Aorta (tissue), 5 donors: ENCODE data around the gene CD37. TPM values are rescaled to one million over a fixed set of nuclear protein-coding genes. Genes with fewer than 3 reads are reported as not detected.

Experiments
- ATAC-seq: fragments of 200-7000 bp; cut with Tn5 transposase; one replicate; pipeline ENCODE4 v1.9.1; 2022; ENCODE audit warnings: moderate library complexity; ENCODE audit not compliant: low FRiP score
- DNase-seq, 2 donors: peaks; one replicate each; pipeline ENCODE4 v3.0.0-alpha.2; 2020
- H3K27ac ChIP-seq, 2 donors: one replicate each; pipeline ENCODE4 v1.5.1; 2013; ENCODE audit warnings: low read length in 2 of 2, mild to moderate bottlenecking in 2 of 2, moderate library complexity in 2 of 2, control low read depth in 1 of 2, inconsistent platforms in 1 of 2, low read depth in 1 of 2
- H3K27me3 ChIP-seq, 2 donors: one replicate each; pipeline ENCODE4 v1.6.1; 2013; ENCODE audit warnings: control low read depth in 1 of 2, low read length in 1 of 2, mild to moderate bottlenecking in 1 of 2, moderate library complexity in 1 of 2; ENCODE audit not compliant: insufficient read depth in 2 of 2, control insufficient read depth in 1 of 2
- H3K36me3 ChIP-seq, 2 donors: one replicate each; pipeline ENCODE4 v1.6.1; 2013; ENCODE audit warnings: control low read depth in 1 of 2, low read length in 1 of 2, mild to moderate bottlenecking in 1 of 2; ENCODE audit not compliant: insufficient read depth in 2 of 2, control insufficient read depth in 1 of 2
- H3K4me1 ChIP-seq, 2 donors: one replicate each; pipeline ENCODE4 v1.6.1; 2013; ENCODE audit warnings: low read length in 2 of 2, control low read depth in 1 of 2, mild to moderate bottlenecking in 1 of 2, moderate library complexity in 1 of 2; ENCODE audit not compliant: insufficient read depth in 2 of 2, control insufficient read depth in 1 of 2
- H3K4me3 ChIP-seq, 2 donors: one replicate each; pipeline ENCODE4 v1.5.1; 2013; ENCODE audit warnings: low read length in 2 of 2, control low read depth in 1 of 2, mild to moderate bottlenecking in 1 of 2
- H3K9me3 ChIP-seq: one replicate; pipeline ENCODE4 v1.6.1; 2013; ENCODE audit warnings: mild to moderate bottlenecking, low read length; ENCODE audit not compliant: control insufficient read depth
- WGBS, 2 donors: extraction: QIAGEN DNeasy Blood & Tissue Kit; methylation state at CpG; one replicate each; pipeline ENCODE4 v1.1.7; 2013; 5-methylcytosine and 5-hydroxymethylcytosine counted together
- intact Hi-C, 2 donors: fragments of 100-400 bp; cut with DNase I; formaldehyde crosslinking; loops; one replicate each; pipeline versions ENCODE4 v1.14.2 to v1.15.0; 2022
- polyA plus RNA-seq, 2 donors: library from polyadenylated mRNA; stranded (reverse); fragments of 200-250 nt; gene quantifications; one replicate each; pipeline ENCODE4 v1.2.3, GENCODE V29; 2013
- total RNA-seq, 2 donors: library from RNA; stranded (reverse); fragmentation: NEBNext Ultra II Directional; extraction: Animal tissue kit (Norgen Biotek cat#: 25700); gene quantifications; one replicate each; pipeline ENCODE4 v1.2.1, GENCODE V29; 2021
- donor health status: healthy with polysubstance abuse.
- donor health status: Bipolar disorder and iron deficiency.
- donor health status: DM: no; HTN: no; CAD: no.
- donor health status: DM: no; HTN: no; CAD: no.
- donor health status: DM: yes; HTN: yes; CAD: no.

CD37 gene
- total and polyA plus RNA-seq, 4 donors, result 5.2 to 40.1 (median 14.5) TPM

GRCh38 chr19:49374665-49375434 is 39.6 kb downstream of the CD37 start:
- DNase-seq, result no peak
- H3K27ac ChIP-seq, result no peak overlapping the region
- WGBS, 2 donors, result 86 to 92% methylated on average over 16 of the region's 16 CpGs

GRCh38 chr19:49378512-49378911 is 43.3 kb downstream of the CD37 start:
- H3K27ac ChIP-seq, result no peak overlapping the region
- no peak overlapping the region for H3K4me3 ChIP-seq
- H3K9me3 ChIP-seq, result peaks cover 4% of the 10 kb centered on the region
- H3K36me3 ChIP-seq, result no peaks in the 10 kb centered on the region
- ATAC-seq (no peak), DNase-seq (no peak)
- intact Hi-C loops, result no loop called here
- H3K4me1 ChIP-seq, result no peaks in the 10 kb centered on the region
- H3K27me3 ChIP-seq, result no peaks in the 10 kb centered on the region
- WGBS, 2 donors, result 72 to 79% methylated on average over 3 of the region's 3 CpGs

More at GRCh38 chr19:49374665-49375434, 39.6 kb downstream of the CD37 start:
- ATAC-seq, result no peak
- intact Hi-C loops, result no loop called here
- no peak overlapping the region for H3K4me3 ChIP-seq
- no peaks in the 10 kb centered on the region for H3K4me1 ChIP-seq
- H3K36me3 ChIP-seq, result no peaks in the 10 kb centered on the region
- H3K9me3 ChIP-seq, result peaks cover 7% of the 10 kb centered on the region
- H3K27me3 ChIP-seq, result no peaks in the 10 kb centered on the region

GRCh38 chr19:49380391-49380790 is 45.2 kb downstream of the CD37 start:
- Histone ChIP-seq H3K27me3 (no peaks in the 10 kb centered on the region), H3K36me3 (no peaks in the 10 kb centered on the region), H3K27ac (no peak overlapping the region), H3K9me3 (peaks cover 4% of the 10 kb centered on the region), H3K4me3 (no peak overlapping the region), H3K4me1 (no peaks in the 10 kb centered on the region)
- WGBS, 2 donors, result 91 to 92% methylated on average over 3 of the region's 3 CpGs
- intact Hi-C loops, result no loop called here
- ATAC-seq, result no peak
- no peak for DNase-seq

- Histone ChIP-seq H3K4me1 (no peaks in the 10 kb centered on the region), H3K36me3 (no peaks in the 10 kb centered on the region), H3K9me3 (peaks cover 4% of the 10 kb centered on the region), H3K27me3 (no peaks in the 10 kb centered on the region), H3K27ac (no peak overlapping the region), H3K4me3 (no peak overlapping the region)
- DNase-seq, result no peak
- 85 to 90% methylated on average over 5 of the region's 5 CpGs for WGBS, 2 donors
- no peak for ATAC-seq
- intact Hi-C loops, result no loop called here
Measured at GRCh38 chr19:49382639-49383038, 47.4 kb downstream of the CD37 start.

GRCh38 chr19:49383599-49383998 is 48.4 kb downstream of the CD37 start:
- H3K9me3 ChIP-seq, result peaks cover 4% of the 10 kb centered on the region
- intact Hi-C loops, result no loop called here
- H3K27me3 ChIP-seq, result no peaks in the 10 kb centered on the region
- ATAC-seq, result no peak
- no peaks in the 10 kb centered on the region for H3K36me3 ChIP-seq
- no peak for DNase-seq
- WGBS, 2 donors, result 40 to 46% methylated on average over 1 of the region's 1 CpG
- H3K27ac ChIP-seq, result no peak overlapping the region
- H3K4me3 ChIP-seq, result no peak overlapping the region
- no peaks in the 10 kb centered on the region for H3K4me1 ChIP-seq

- H3K27ac ChIP-seq, result no peak within 1 kb of the TSS
- H3K4me1 ChIP-seq, result no peaks in the 10 kb centered on the region
- no peaks in the 10 kb centered on the region for H3K36me3 ChIP-seq
- 35 to 57% methylated on average over 39 to 40 of the region's 40 CpGs for WGBS, 2 donors
- DNase-seq (peak; percentile 90 to 92), ATAC-seq (peak; percentile 77)
- H3K4me3 ChIP-seq, result no peak within 1 kb of the TSS
- no peaks in the 10 kb centered on the region for H3K9me3 ChIP-seq
- H3K27me3 ChIP-seq, result no peaks in the 10 kb centered on the region
- intact Hi-C loops, result no loop called here
Measured at GRCh38 chr19:49387936-49388372, 52.7 kb downstream of the CD37 start, which contains the start of gene KASH5. Gene KASH5 (plus strand): TSS chr19:49388249. CDS start chr19:49390884, 2,635 bp downstream.

GRCh38 chr19:49389406-49389805 is 54.2 kb downstream of the CD37 start:
- ATAC-seq (no peak), DNase-seq (no peak)
- no peaks in the 10 kb centered on the region for H3K4me1 ChIP-seq
- no peaks in the 10 kb centered on the region for H3K9me3 ChIP-seq
- H3K36me3 ChIP-seq, result no peaks in the 10 kb centered on the region
- H3K4me3 ChIP-seq, result no peak overlapping the region
- H3K27me3 ChIP-seq, result no peaks in the 10 kb centered on the region
- H3K27ac ChIP-seq, result no peak overlapping the region
- intact Hi-C loops, result no loop called here
- WGBS, 2 donors, result 84 to 86% methylated on average over 20 of the region's 20 CpGs
